ENCODE results near the gene GRIN2C.

The GRIN2C gene

GRCh38 chr17:74846621-74847020 is 13.1 kb downstream of the GRIN2C start:
- H4K20me1 ChIP-seq (ENCODE audit: insufficient read depth, low read length): peaks cover 7% of the 10 kb centered on the region; the same call in 1 of the 2 replicates

GRCh38 chr17:74843352-74843627 is 16.4 kb downstream of the GRIN2C start:
- Histone ChIP-seq H3K27ac (ENCODE audit: low read length) (no peak overlapping the region), H3K36me3 (ENCODE audit: insufficient read depth, low read length) (no peaks in the 10 kb centered on the region), H3K9me3 (ENCODE audit: insufficient read depth, low read length, severe bottlenecking) (no peaks in the 10 kb centered on the region), H3K4me2 (ENCODE audit: insufficient read depth, low read length) (no peak overlapping the region), H3K4me3 (ENCODE audit: low read depth in 1 of 2, low read length in 2 of 2) (no peak overlapping the region), H3K79me2 (ENCODE audit: insufficient read depth, low read length) (no peaks in the 10 kb centered on the region), H3K9ac (ENCODE audit: low read depth, low read length) (no peak overlapping the region), H3K27me3 (ENCODE audit: insufficient read depth, low read length, poor library complexity) (no peaks in the 10 kb centered on the region), H3K4me1 (ENCODE audit: insufficient read depth, low read length) (no peaks in the 10 kb centered on the region), H2AFZ (ENCODE audit: low read depth, low read length) (no peak overlapping the region), H4K20me1 (ENCODE audit: insufficient read depth, low read length) (peaks cover 2% of the 10 kb centered on the region; the same call in 1 of the 2 replicates)
- ATAC-seq (ENCODE audit: insufficient read depth, low read depth): no peak
- DNase-seq: no peak
- TF ChIP-seq EZH2 (IDR thresholded peaks at IDR 0.05; ENCODE audit: borderline replicate concordance, low read depth, low read length, severe bottlenecking) (no peak), CTCF (IDR thresholded peaks at IDR 0.05; ENCODE audit: borderline replicate concordance, extremely low read depth, low read length, poor library complexity, severe bottlenecking) (no peak)

More at GRCh38 chr17:74846621-74847020, 13.1 kb downstream of the GRIN2C start:
- no peak for DNase-seq
- H3K79me2 ChIP-seq (ENCODE audit: insufficient read depth, low read length): no peaks in the 10 kb centered on the region
- H3K9me3 ChIP-seq (ENCODE audit: insufficient read depth, low read length, severe bottlenecking): no peaks in the 10 kb centered on the region
- ATAC-seq (ENCODE audit: insufficient read depth, low read depth): no peak
- no peaks in the 10 kb centered on the region for H3K4me1 ChIP-seq (ENCODE audit: insufficient read depth, low read length)
- no peak overlapping the region for H3K27ac ChIP-seq (ENCODE audit: low read length)
- no peak overlapping the region for H2AFZ ChIP-seq (ENCODE audit: low read depth, low read length)
- no peak overlapping the region for H3K4me3 ChIP-seq (ENCODE audit: low read depth in 1 of 2, low read length in 2 of 2)
- no peaks in the 10 kb centered on the region for H3K27me3 ChIP-seq (ENCODE audit: insufficient read depth, low read length, poor library complexity)
- no peak overlapping the region for H3K9ac ChIP-seq (ENCODE audit: low read depth, low read length)
- H3K4me2 ChIP-seq (ENCODE audit: insufficient read depth, low read length): no peak overlapping the region
- TF ChIP-seq EZH2 (IDR thresholded peaks at IDR 0.05; ENCODE audit: borderline replicate concordance, low read depth, low read length, severe bottlenecking) (no peak), CTCF (IDR thresholded peaks at IDR 0.05; ENCODE audit: borderline replicate concordance, extremely low read depth, low read length, poor library complexity, severe bottlenecking) (no peak)
- H3K36me3 ChIP-seq (ENCODE audit: insufficient read depth, low read length): no peaks in the 10 kb centered on the region

GRCh38 chr17:74842599-74843351 is 16.9 kb downstream of the GRIN2C start:
- H3K27me3 ChIP-seq (ENCODE audit: insufficient read depth, low read length, poor library complexity): no peaks in the 10 kb centered on the region
- DNase-seq: no peak
- peaks cover 2% of the 10 kb centered on the region; the same call in 1 of the 2 replicates for H4K20me1 ChIP-seq (ENCODE audit: insufficient read depth, low read length)
- ATAC-seq (ENCODE audit: insufficient read depth, low read depth): no peak
- no peaks in the 10 kb centered on the region for H3K9me3 ChIP-seq (ENCODE audit: insufficient read depth, low read length, severe bottlenecking)
- TF ChIP-seq EZH2 (IDR thresholded peaks at IDR 0.05; ENCODE audit: borderline replicate concordance, low read depth, low read length, severe bottlenecking) (no peak), CTCF (IDR thresholded peaks at IDR 0.05; ENCODE audit: borderline replicate concordance, extremely low read depth, low read length, poor library complexity, severe bottlenecking) (no peak)
- H2AFZ ChIP-seq (ENCODE audit: low read depth, low read length): no peak overlapping the region
- H3K4me3 ChIP-seq (ENCODE audit: low read depth in 1 of 2, low read length in 2 of 2): no peak overlapping the region
- H3K36me3 ChIP-seq (ENCODE audit: insufficient read depth, low read length): no peaks in the 10 kb centered on the region
- H3K4me2 ChIP-seq (ENCODE audit: insufficient read depth, low read length): no peak overlapping the region
- no peak overlapping the region for H3K27ac ChIP-seq (ENCODE audit: low read length)
- H3K79me2 ChIP-seq (ENCODE audit: insufficient read depth, low read length): no peaks in the 10 kb centered on the region
- H3K4me1 ChIP-seq (ENCODE audit: insufficient read depth, low read length): no peaks in the 10 kb centered on the region
- H3K9ac ChIP-seq (ENCODE audit: low read depth, low read length): no peak overlapping the region

Data from DND-41 (cell line).